Heart right ventricle (tissue), 16 donors: ENCODE measurements around the gene OR3A2. TPM values are rescaled to one million over a fixed set of nuclear protein-coding genes. Genes with fewer than 3 reads are reported as not detected.
"Not testable (repeated sequence)": the region's sequence is repeated elsewhere in the genome, so short reads cannot be mapped to it uniquely, and the experiment has no call there.

ENCODE experiments used
- ATAC-seq, 8 donors: fragments of 200-7000 bp; cut with Tn5 transposase; one replicate each; pipeline ENCODE4 v1.9.1; 2020; ENCODE audit warnings: mild to moderate bottlenecking in 8 of 8, moderate library complexity in 8 of 8, moderate number of reproducible peaks in 1 of 8
- DNase-seq, 2 donors: peaks; one replicate each; pipeline ENCODE4 v3.0.0-alpha.2; 2020
- H3K27ac ChIP-seq, 10 donors: fragments of 200-600 bp; sonication (generic) in 2 of 10; one replicate each; pipeline versions ENCODE4 v1.5.0 to v1.8.0; 2020 to 2022; ENCODE audit warnings: mild to moderate bottlenecking in 3 of 10
- H3K27me3 ChIP-seq, 7 donors: fragments of 200-600 bp; one replicate each; pipeline ENCODE4 v1.8.0; 2021 to 2022; ENCODE audit warnings: mild to moderate bottlenecking in 2 of 7
- H3K36me3 ChIP-seq, 9 donors: fragments of 200-600 bp; sonication (generic) in 1 of 9; one replicate each; pipeline versions ENCODE4 v1.5.0 to v1.8.0; 2020 to 2022; ENCODE audit warnings: mild to moderate bottlenecking in 2 of 9
- H3K4me1 ChIP-seq, 9 donors: fragments of 200-600 bp; sonication (generic) in 1 of 9; one replicate each; pipeline versions ENCODE4 v1.5.0 to v1.8.0; 2020 to 2022; ENCODE audit warnings: mild to moderate bottlenecking in 4 of 9
- H3K4me3 ChIP-seq, 10 donors: fragments of 200-600 bp; sonication (generic) in 2 of 10; one replicate each; pipeline versions ENCODE4 v1.5.0 to v1.8.0; 2020 to 2022; ENCODE audit warnings: mild to moderate bottlenecking in 7 of 10, moderate library complexity in 2 of 10
- H3K9me3 ChIP-seq, 11 donors: fragments of 200-600 bp in 10 of 11; sonication (generic) in 2 of 11; one replicate each; pipeline versions ENCODE4 v1.5.0 to v1.8.0; 2013 to 2022; ENCODE audit warnings: mild to moderate bottlenecking in 2 of 11, control low read depth in 1 of 11, moderate library complexity in 1 of 11
- WGBS, 2 donors: extraction: QIAGEN DNeasy Blood & Tissue Kit; methylation state at CpG; one replicate each; pipeline ENCODE4 v1.1.7; 2013; ENCODE audit warnings: inconsistent platforms in 1 of 2; 5-methylcytosine and 5-hydroxymethylcytosine counted together
- intact Hi-C, 10 donors: fragments of 100-400 bp; cut with DNase I; formaldehyde crosslinking; loops; one replicate each; pipeline versions ENCODE4 v1.11.1 to v1.14.2; 2022
- polyA plus RNA-seq, 2 donors: library from polyadenylated mRNA; stranded (reverse); fragments of 200-250 nt; gene quantifications; one replicate each; pipeline ENCODE4 v1.2.3, GENCODE V29; 2013
- total RNA-seq, 10 donors: library from RNA; stranded (reverse); fragmentation: NEBNext Ultra II Directional in 3 of 10; extraction: Animal tissue kit (Norgen Biotek cat#: 25700) in 3 of 10; gene quantifications; one replicate each; pipeline versions ENCODE4 v1.2.1 to v1.2.4, GENCODE V29; 2021 to 2023
- TF ChIP-seq, protein P1 (sequence below), 9 donors: fragments of 200-600 bp; sonication (generic) in 2 of 9; IDR thresholded peaks; one replicate each; pipeline versions ENCODE4 v1.5.0 to v1.8.0; 2021 to 2022; ENCODE audit warnings: antibody characterized with exemption in 9 of 9, mild to moderate bottlenecking in 5 of 9, moderate library complexity in 1 of 9
- donor health status: Arrhythmogenic right ventricular cardiomyopathy.
- donor health status: ischemic (EF 13 %, LVEDD 7.1; RV severe dilation, severe dysfunction).
- donor health status: healthy with polysubstance abuse.
- donor health status: DM: no; HTN: yes; CAD: no.
- donor health status: DM: no; HTN: no; CAD: no.
- donor health status: ischemic (EF 25% LVEDD 6.9; RV normal size, moderate dysfunction).
- donor health status: ischemic (EF 25% LVEDD 5.7; RV mildly dilated, moderate dysfunction).
- donor health status: healthy.
- donor health status: DM: yes; HTN: yes; CAD: no.
- donor health status: Ischemic cardiomyopathy.
- donor health status: ischemic (EF 35%, LVEDD 5.7; RV mildly dilated, moderate dysfunction).
- donor health status: nonischemic (EF 11% LVEDD 7.7; RV severe dilation, severe dysfunction).
- donor health status: DM: yes; HTN: yes; CAD: no.
- donor health status: PGD.
- donor health status: ischemic (EF 29% LVEDD 5.4; RV normal size, mild dysfunction).
- donor health status: nonischemic (EF 23%, LVEDD 6.1; RV moderate dilation, normal function).

OR3A2 gene
- total and polyA plus RNA-seq, 12 donors: 0.13 to 2.3 (median 0.28) TPM; not detected in 9

DNA sequence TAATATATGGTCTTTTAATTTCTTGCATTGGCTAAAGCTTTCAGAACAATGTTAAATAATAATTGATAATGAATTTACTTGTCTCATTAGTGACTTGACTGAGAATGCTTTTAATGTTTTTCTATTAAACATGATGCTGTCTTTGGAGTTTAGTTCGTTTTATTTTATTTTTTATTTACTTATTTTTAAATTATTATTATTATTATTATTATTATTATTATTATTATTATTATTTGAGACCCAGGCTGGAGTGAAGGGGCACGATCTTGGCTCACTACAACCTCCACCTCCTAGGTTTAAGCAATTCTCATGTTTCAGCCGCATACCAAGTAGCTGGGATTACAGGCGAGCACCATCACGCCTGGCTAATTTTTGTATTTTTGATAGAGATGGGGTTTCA lies 29.5 kb upstream of the OR3A2 start:
- intact Hi-C loops: no loop called here
- 75 to 76% methylated on average over 5 of the region's 5 CpGs for WGBS, 2 donors
- Histone ChIP-seq H3K36me3 (no peaks in the 10 kb centered on the region), H3K9me3 (peaks cover 0 to 10% (median 0%) of the 10 kb centered on the region in 11 donors), H3K4me1 (no peaks in the 10 kb centered on the region), H3K27me3 (peaks cover 0 to 6% (median 0%) of the 10 kb centered on the region in 7 donors), H3K27ac (no peak overlapping the region), H3K4me3 (no peak overlapping the region)
- no peak for ATAC-seq
- DNase-seq: no peak
- TF ChIP-seq, protein P1, sequence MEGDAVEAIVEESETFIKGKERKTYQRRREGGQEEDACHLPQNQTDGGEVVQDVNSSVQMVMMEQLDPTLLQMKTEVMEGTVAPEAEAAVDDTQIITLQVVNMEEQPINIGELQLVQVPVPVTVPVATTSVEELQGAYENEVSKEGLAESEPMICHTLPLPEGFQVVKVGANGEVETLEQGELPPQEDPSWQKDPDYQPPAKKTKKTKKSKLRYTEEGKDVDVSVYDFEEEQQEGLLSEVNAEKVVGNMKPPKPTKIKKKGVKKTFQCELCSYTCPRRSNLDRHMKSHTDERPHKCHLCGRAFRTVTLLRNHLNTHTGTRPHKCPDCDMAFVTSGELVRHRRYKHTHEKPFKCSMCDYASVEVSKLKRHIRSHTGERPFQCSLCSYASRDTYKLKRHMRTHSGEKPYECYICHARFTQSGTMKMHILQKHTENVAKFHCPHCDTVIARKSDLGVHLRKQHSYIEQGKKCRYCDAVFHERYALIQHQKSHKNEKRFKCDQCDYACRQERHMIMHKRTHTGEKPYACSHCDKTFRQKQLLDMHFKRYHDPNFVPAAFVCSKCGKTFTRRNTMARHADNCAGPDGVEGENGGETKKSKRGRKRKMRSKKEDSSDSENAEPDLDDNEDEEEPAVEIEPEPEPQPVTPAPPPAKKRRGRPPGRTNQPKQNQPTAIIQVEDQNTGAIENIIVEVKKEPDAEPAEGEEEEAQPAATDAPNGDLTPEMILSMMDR (IDR thresholded peaks at IDR 0.05): no peak

DNA sequence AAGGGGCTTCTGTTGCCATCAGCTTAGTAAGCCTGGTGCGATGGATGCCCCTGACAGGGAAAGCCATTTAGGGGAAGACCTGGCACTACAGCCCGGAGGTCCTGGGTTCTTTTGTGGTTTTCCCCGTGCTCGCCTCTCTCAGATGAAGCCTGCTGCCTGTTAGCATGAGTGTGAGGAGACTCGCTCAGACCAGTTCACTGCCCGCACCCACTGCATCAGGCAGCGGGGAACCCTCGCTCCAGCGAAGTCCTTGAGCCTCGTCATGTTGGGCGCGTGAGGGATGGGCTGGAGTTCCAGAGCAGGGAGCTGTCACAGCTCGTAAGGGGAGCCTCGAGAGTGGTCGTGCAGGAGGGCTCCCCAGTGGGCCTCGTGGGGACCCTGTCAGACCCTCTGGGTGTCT lies 26.1 kb upstream of the OR3A2 start:
- H3K36me3 ChIP-seq, H3K27ac ChIP-seq, DNase-seq, H3K4me1 ChIP-seq, H3K4me3 ChIP-seq, intact Hi-C loops, H3K27me3 ChIP-seq: not testable (repeated sequence)
- WGBS, 2 donors: 51% methylated on average over 3 of the region's 16 CpGs; no CpG with 5 or more reads in 1 of the 2 donors
- ATAC-seq: peak in 1 of 8 donors; percentile 10
- H3K9me3 ChIP-seq: peaks cover 0 to 19% (median 6%) of the 10 kb centered on the region in 11 donors

DNA sequence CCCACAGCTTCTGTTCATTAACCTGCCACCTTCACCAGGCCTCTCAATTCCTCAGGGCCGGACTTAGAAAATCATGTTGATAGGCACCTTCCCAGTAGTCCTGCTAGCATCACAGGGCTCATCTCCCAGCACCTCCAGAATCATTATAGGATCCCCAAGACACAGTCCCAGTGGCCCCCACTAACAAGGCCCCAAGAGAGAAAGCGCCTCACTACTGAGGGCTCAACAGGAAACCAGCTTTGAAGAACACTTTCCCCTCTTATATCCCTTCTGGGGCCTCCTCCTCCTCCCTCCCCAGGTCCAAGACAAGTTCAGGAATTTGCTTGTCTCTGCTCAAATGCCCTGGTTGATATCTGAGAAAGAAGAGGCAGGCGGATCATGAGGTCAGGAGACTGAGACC lies 25.0 kb upstream of the OR3A2 start, which contains the start of gene OR3A3:
Gene OR3A3, plus strand, starts transcription at position 301 of the 400 bp plus-strand sequence.
- intact Hi-C loops: no loop called here
- DNase-seq (no peak), ATAC-seq (no peak)
- H3K27ac ChIP-seq: no peak within 1 kb of the TSS
- no peaks in the 10 kb centered on the region for H3K4me1 ChIP-seq
- H3K36me3 ChIP-seq: no peaks in the 10 kb centered on the region
- H3K4me3 ChIP-seq: no peak within 1 kb of the TSS
- TF ChIP-seq, protein P1 (IDR thresholded peaks at IDR 0.05): no peak
- 72 to 77% methylated on average over 3 of the region's 3 CpGs for WGBS, 2 donors
- peaks cover 0 to 6% (median 0%) of the 10 kb centered on the region in 7 donors for H3K27me3 ChIP-seq
- H3K9me3 ChIP-seq: peaks cover 0 to 30% (median 14%) of the 10 kb centered on the region in 11 donors

DNA sequence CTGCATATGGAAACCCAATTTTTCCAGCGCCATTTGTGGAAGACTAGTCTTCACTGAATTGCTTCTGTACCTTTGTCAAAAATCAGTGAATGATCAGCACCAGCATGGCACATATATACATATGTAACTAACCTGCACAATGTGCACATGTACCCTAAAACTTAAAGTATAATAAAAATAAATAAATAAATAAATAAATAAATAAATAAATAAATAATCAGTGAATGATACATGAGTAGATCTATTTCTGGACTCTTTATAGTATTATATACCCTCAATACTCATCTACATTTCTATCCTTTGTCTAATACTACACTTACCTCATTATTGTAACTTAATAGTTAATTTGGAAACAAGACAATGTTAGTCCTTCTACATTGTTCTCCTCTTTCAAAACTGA lies 17.7 kb upstream of the OR3A2 start:
- 66 to 75% methylated on average over 1 of the region's 1 CpG for WGBS, 2 donors
- H3K27ac ChIP-seq, H3K4me1 ChIP-seq, intact Hi-C loops, H3K36me3 ChIP-seq, H3K4me3 ChIP-seq, H3K27me3 ChIP-seq, DNase-seq, ATAC-seq: not testable (repeated sequence)
- H3K9me3 ChIP-seq: peaks cover 0 to 45% (median 16%) of the 10 kb centered on the region in 11 donors

DNA sequence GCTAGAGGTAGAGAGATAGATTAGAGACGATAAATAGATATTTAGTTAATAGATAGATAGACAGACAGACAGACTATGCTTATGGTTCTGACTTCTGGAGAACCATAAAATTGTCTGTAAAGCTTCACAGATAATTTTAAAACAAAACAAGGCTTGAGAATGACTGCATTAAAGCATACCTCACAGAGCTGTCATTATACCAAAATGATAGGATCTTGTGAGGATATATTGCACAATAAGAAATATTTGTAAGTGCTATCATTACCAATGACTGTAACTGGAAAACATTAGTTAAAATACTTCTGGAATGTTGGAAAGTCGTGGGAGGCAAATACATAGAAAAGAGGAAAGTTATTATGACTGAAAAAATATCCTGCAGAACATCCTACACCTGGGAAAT lies 15.7 kb upstream of the OR3A2 start:
- ATAC-seq: no peak
- no peak for DNase-seq
- Histone ChIP-seq H3K36me3 (no peaks in the 10 kb centered on the region), H3K4me1 (no peaks in the 10 kb centered on the region), H3K9me3 (peaks cover 0 to 26% (median 2%) of the 10 kb centered on the region in 11 donors), H3K27me3 (no peaks in the 10 kb centered on the region), H3K4me3 (no peak overlapping the region), H3K27ac (no peak overlapping the region)
- 44 to 51% methylated on average over 2 of the region's 2 CpGs for WGBS, 2 donors
- intact Hi-C loops: no loop called here
- TF ChIP-seq, protein P1 (IDR thresholded peaks at IDR 0.05): no peak
